GM21423 (cell line): ENCODE measurements around the gene DPH6.
A peak's percentile ranks its signal among the peaks of the same experiment; 100 is the strongest.
"Not testable (repeated sequence)": the region's sequence is repeated elsewhere in the genome, so short reads cannot be mapped to it uniquely, and the experiment has no call there.

Experiments
- ATAC-seq: cut with Tn5 transposase; IDR thresholded peaks from one replicate; pipeline ENCODE4 v1.9.1; 2021; ENCODE audit warnings: mild to moderate bottlenecking, moderate library complexity; ENCODE audit not compliant: unreplicated experiment

Gene DPH6

GRCh38 chr15:35545824-35546510 is at the start of gene DPH6:
Gene DPH6, minus strand, starts transcription at chr15:35546165. Its CDS starts 24 bp downstream, at chr15:35546141.
- ATAC-seq = peak; percentile 87

GRCh38 chr15:35595656-35596055 is 49.7 kb upstream of the DPH6 start:
- ATAC-seq = no peak

DNA sequence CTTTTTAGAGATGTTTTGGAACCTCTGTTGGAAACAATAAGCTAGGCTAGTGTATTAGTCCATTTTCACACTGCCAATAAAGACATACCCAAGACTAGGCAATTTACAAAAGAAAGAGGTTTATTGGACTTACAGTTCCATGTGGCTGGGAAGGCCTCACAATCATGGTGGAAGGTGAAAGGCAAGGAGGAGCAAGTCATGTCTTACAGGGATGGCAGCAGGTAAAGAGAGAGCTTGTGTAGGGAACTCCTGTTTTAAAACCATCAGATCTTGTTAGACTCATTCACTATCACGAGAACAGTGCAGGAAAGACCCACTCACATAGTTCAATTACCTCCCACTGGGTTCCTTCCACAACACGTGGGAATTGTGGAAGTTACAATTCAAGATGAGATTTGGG is 46.0 kb upstream of the DPH6 start:
- not testable (repeated sequence) for ATAC-seq

DNA sequence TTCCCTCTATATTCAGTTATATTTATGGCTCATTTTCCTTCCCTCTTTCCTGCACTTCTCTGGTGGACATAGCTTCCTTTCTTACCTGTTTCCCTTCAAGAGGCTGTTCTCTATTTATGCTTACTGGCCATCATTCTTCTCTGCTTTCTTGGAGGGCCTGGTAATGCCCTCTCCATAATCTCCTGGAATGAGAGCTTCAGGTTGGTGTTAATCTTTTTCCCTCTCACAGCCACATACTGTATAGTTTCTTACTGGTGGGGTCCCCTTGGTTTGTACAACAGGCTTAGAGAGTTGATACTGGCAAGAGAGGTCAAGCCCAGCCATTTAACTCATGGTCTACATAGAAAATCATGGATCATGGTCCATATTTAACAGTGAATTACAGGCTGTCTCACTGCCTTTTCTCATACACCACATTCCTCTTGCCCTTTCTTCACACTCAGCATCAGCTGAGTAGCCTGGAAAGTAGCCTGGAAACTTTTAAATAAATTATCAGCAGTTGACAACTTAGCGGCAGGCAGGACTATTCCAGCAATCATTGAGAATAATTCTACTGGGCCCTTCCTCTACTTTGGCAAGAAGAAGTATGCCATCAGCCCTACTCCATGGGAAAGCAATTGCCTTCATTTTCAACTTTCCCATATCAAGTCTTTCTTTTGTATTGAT is 38.0 kb upstream of the DPH6 start:
- no peak for ATAC-seq

- ATAC-seq = no peak
These were observed 34.6 kb upstream of the DPH6 start for GRCh38 chr15:35580606-35581005.

DNA sequence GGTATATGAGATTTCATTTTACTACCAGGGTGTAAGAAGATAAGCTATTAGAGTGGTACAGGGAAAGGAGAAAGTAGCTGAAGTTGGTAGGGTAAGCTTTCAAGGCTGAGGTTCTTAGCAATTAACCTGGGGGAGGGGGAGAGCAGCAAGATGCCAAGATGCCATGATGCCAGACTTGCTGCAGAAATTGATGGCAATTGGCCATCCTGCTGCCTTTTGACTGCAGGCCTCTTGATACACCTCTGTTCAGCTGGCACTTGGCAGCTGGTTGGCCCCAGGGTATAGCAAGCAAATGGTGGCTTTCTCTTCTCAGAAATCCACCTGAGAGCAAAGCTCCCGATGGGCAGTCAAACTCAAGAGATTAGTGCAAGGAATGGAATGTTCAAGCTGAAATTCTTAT is 21.4 kb upstream of the DPH6 start:
- ATAC-seq = no peak

DNA sequence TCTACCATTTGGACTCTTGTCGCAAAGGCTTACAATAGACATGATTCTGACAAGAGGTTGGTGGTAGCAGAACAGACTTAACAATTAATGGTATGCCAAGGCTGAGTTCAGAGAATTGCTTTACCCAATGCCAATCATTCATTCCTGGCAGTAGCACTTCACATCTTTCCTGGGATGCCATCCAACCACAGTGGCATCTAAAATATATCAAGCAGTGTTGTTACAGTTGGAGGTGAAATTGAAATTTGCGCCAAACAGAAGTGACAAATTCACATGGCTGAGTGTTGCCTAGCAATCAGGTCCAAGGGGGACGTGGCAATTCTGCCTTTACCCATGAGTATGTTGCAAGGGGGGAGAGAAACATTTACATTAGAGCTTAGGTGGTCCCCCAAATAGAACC is 21.0 kb upstream of the DPH6 start:
- ATAC-seq = no peak

GRCh38 chr15:35565901-35566300 is 19.9 kb upstream of the DPH6 start:
- ATAC-seq = no peak

DNA sequence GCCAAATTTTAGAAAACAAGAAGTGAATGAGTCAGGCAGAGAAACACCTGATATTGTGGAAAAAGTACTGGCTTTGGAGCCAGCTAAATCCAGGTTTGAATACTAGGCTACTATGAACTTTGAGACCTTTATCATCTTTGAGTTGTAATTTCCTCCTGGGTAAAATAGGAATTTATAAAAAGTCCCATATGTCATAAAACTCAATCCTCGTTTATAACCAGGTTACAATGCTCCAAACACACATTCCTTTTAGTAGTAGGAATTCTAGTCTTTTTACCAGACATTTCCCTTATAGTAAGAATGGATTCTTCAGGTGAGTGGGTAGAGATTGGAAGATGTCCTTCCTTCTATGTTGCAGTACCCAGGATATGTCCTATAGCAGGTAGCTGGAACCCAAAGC is 16.7 kb upstream of the DPH6 start:
- ATAC-seq = no peak

GRCh38 chr15:35561308-35561707 is 15.3 kb upstream of the DPH6 start:
- ATAC-seq = no peak

DNA sequence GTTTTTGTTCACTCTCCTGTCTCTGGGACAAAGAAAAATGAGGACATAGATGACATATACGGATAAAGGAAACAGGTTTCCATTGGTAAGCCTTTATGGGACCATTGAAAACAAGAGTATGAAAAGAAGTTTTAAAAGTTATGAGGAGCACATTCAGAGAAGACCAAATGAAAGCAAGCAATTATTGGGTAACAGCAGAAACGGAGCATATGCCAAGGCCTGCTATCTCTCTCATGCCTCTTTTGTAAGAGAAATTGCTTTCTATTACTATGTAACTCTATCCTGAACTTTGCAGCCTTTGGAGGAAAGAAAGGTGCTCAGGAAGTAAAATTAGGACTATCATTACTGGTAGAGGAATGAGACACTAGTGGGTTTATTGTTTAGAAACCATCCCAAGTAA is 14.9 kb upstream of the DPH6 start:
- no peak for ATAC-seq

DNA sequence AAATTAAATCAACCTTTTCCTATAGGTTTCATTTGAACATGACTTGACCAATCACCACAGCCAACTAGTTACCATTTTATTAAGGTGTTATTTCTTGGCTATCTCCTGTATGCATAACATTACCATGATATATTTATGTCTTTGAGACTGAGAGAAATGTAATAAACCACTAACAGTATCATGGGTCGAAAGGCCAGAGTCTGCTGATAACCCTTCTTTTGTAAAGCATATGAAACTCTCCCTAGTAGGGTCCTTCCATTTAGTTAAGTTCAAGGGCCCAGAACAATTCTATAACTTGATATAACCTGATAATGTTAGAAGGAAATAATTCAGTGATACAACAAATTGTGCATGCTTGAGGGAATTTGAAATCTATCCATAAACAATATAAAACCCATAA is 14.3 kb upstream of the DPH6 start:
- ATAC-seq = no peak

- ATAC-seq = no peak
These were observed 13.7 kb upstream of the DPH6 start for GRCh38 chr15:35559683-35560082.

DNA sequence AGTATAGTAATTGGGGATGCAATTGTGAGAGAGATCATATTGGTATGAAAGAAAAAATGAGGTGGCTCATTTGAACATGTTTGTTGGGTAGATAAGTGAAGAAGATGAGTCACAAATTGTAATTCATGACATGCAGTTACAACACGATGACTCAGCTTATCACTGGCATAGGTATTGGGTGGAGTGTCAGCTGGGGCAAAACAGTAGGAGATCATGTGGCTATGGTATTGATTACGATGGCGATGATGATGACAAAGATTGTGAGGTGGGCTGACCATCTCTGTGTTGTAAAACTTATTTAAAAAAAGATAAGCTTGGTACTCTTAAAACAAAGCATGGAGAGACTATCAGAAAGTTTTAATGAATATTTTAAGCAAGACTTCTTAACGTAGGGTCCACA is 11.6 kb upstream of the DPH6 start:
- no peak for ATAC-seq

- no peak for ATAC-seq
These were observed 11.0 kb upstream of the DPH6 start for GRCh38 chr15:35557012-35557411.

DNA sequence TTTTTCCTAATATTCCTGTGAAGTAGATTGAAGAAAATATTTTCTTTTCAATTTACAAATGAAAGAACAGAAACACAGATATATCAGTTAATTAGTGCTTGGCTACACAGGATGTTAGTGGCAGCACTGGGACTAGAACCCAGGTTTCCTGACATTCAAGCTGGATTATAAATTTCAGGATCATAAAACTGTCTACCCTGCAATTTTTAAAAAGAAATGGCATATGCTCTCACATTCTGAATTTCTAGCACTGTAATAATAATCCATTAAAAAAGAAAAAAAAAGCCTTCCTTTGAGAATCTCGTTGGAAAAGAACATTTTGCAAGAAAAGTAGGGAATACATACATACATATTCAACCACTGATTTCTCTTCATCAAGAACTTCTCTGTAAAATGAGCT is 9.3 kb upstream of the DPH6 start:
- ATAC-seq = no peak

DNA sequence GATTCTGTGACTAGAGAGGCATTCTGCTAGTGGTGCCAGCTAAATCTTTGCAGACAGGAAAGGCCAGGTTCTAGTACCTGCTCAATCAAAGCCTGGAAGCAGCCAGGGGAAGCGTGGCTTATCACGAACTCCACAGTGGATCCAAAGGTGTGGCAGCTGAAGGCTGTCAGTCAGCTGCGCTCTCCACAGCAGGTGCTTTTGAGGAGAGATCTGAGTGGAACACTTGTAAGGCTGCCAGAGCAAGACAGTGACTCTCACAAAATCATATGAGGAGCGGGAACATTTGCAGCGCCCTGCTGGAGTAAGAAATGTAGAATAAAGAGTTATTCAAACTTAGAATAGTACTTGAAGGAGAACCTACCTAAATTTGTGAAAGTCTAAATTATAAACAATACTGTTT is 5.0 kb upstream of the DPH6 start:
- no peak for ATAC-seq

GRCh38 chr15:35549567-35549966 is 3.6 kb upstream of the DPH6 start:
- no peak for ATAC-seq

GRCh38 chr15:35548435-35548834 is 2.5 kb upstream of the DPH6 start:
- ATAC-seq = no peak

- ATAC-seq = no peak
These were observed 1.9 kb upstream of the DPH6 start for GRCh38 chr15:35547775-35548364.

GRCh38 chr15:35546511-35547381 is 781 bp upstream of the DPH6 start:
- ATAC-seq = peak; percentile 28
